Spleen (tissue), 11 donors: ENCODE measurements around the gene CCDC71L. TPM values are rescaled to one million over a fixed set of nuclear protein-coding genes. Genes with fewer than 3 reads are reported as not detected.

Experiments used
- DNase-seq: peaks from one replicate; pipeline ENCODE4 v3.0.0-alpha.2; 2020
- H3K27ac ChIP-seq, 8 donors: fragments of 200-600 bp; sonication (generic) in 7 of 8; 1 replicate in 4 of 8; 2 replicates in 4 of 8; pipeline versions ENCODE4 v1.5.0 to v1.8.0; 2016 to 2021; ENCODE audit warnings: inconsistent platforms in 4 of 8, mild to moderate bottlenecking in 4 of 8, moderate library complexity in 1 of 8
- H3K27me3 ChIP-seq, 7 donors: fragments of 200-600 bp; sonication (generic) in 6 of 7; replicated peaks in 1 of 7; 1 replicate in 4 of 7; 2 replicates in 3 of 7; pipeline versions ENCODE4 v1.5.0 to v1.8.0; 2016 to 2021; ENCODE audit warnings: inconsistent platforms in 3 of 7, mild to moderate bottlenecking in 1 of 7
- H3K36me3 ChIP-seq, 6 donors: fragments of 200-600 bp; sonication (generic) in 5 of 6; 1 replicate in 4 of 6; 2 replicates in 2 of 6; pipeline versions ENCODE4 v1.5.0 to v1.8.0; 2016 to 2021; ENCODE audit warnings: inconsistent platforms in 2 of 6
- H3K4me1 ChIP-seq, 6 donors: fragments of 200-600 bp; sonication (generic) in 5 of 6; 1 replicate in 3 of 6; 2 replicates in 3 of 6; pipeline versions ENCODE4 v1.5.0 to v1.8.0; 2016 to 2021; ENCODE audit warnings: inconsistent platforms in 3 of 6
- H3K4me3 ChIP-seq, 8 donors: fragments of 200-600 bp; sonication (generic) in 7 of 8; 1 replicate in 4 of 8; 2 replicates in 4 of 8; pipeline versions ENCODE4 v1.5.0 to v1.8.0; 2016 to 2021; ENCODE audit warnings: inconsistent platforms in 4 of 8, mild to moderate bottlenecking in 4 of 8, moderate library complexity in 2 of 8
- H3K9me3 ChIP-seq, 8 donors: fragments of 200-600 bp; sonication (generic) in 7 of 8; 1 replicate in 4 of 8; 2 replicates in 4 of 8; pipeline versions ENCODE4 v1.5.0 to v1.8.0; 2016 to 2021; ENCODE audit warnings: inconsistent platforms in 4 of 8
- POLR2A ChIP-seq, 3 donors: fragments of 450-650 bp; IDR thresholded peaks; one replicate each; pipeline ENCODE4 v1.5.1; 2017; ENCODE audit warnings: antibody characterized with exemption in 3 of 3, mild to moderate bottlenecking in 1 of 3
- POLR2AphosphoS5 ChIP-seq, 3 donors: sonication (generic); formaldehyde crosslinking; IDR thresholded peaks; one replicate each; pipeline ENCODE4 v1.5.1; 2017; ENCODE audit warnings: antibody characterized with exemption in 3 of 3
- WGBS, 5 donors: extraction: QIAGEN DNeasy Blood & Tissue Kit in 3 of 5; methylation state at CpG; one replicate each; pipeline versions ENCODE4 v1.1.5 to v1.1.7; 2013 to 2018; 5-methylcytosine and 5-hydroxymethylcytosine counted together
- intact Hi-C: fragments of 100-400 bp; cut with DNase I; formaldehyde crosslinking; loops from one replicate; pipeline ENCODE4 v1.15.0; 2023; ENCODE audit warnings: low total_unique reads
- polyA plus RNA-seq, 3 donors: library from polyadenylated mRNA; stranded (reverse); fragments of 200-250 nt; gene quantifications; one replicate each; pipeline ENCODE4 v1.2.1, GENCODE V29; 2013
- total RNA-seq, 7 donors: library from RNA; depleted of rRNA in 3 of 7; stranded (reverse); fragments of >200 nt in 3 of 7; fragmentation: NEBNext Ultra II Directional in 4 of 7; extraction: Animal tissue kit (Norgen Biotek cat#: 25700) in 4 of 7; gene quantifications; one replicate each; pipeline versions ENCODE4 v1.1.0 to v1.2.1, GENCODE V29; 2016 to 2021
- TF ChIP-seq, protein P1 (sequence below), 11 experiments: fragments of 200-600 bp in 7 of 11; fragments of 450-650 bp in 4 of 11; sonication (generic) in 4 of 11; IDR thresholded peaks in 8 of 11; conservative IDR thresholded peaks in 3 of 11; 1 replicate in 7 of 11; 2 replicates in 4 of 11; pipeline versions ENCODE4 v1.4.0 to v1.8.0; 2016 to 2021; ENCODE audit warnings: antibody characterized with exemption in 11 of 11, inconsistent platforms in 4 of 11, mild to moderate bottlenecking in 1 of 11
- donor health status: healthy with polysubstance abuse.
- donor health status: DM: no; HTN: no; CAD: no; lungs with moderate emphysema.
- donor health status: DM: no; HTN: no; CAD: no.
- donor health status: Bipolar disorder and iron deficiency.
- donor health status: healthy.
- donor health status: DM: no; HTN: no; CAD: no.
- donor health status: DM: yes; HTN: yes; CAD: no.

The CCDC71L gene
- total and polyA plus RNA-seq, 10 donors: 22.7 to 70.9 (median 36.4) TPM

GRCh38 chr7:106611911-106612310, 49.0 kb downstream of the CCDC71L start:
- intact Hi-C loops: no loop called here
- 74 to 89% (median 78%) methylated on average over 3 of the region's 3 CpGs for WGBS, 5 donors
- peaks cover 0 to 11% (median 4%) of the 10 kb centered on the region in 8 donors for H3K9me3 ChIP-seq
- no peaks in the 10 kb centered on the region for H3K27me3 ChIP-seq
- TF ChIP-seq, protein P1, sequence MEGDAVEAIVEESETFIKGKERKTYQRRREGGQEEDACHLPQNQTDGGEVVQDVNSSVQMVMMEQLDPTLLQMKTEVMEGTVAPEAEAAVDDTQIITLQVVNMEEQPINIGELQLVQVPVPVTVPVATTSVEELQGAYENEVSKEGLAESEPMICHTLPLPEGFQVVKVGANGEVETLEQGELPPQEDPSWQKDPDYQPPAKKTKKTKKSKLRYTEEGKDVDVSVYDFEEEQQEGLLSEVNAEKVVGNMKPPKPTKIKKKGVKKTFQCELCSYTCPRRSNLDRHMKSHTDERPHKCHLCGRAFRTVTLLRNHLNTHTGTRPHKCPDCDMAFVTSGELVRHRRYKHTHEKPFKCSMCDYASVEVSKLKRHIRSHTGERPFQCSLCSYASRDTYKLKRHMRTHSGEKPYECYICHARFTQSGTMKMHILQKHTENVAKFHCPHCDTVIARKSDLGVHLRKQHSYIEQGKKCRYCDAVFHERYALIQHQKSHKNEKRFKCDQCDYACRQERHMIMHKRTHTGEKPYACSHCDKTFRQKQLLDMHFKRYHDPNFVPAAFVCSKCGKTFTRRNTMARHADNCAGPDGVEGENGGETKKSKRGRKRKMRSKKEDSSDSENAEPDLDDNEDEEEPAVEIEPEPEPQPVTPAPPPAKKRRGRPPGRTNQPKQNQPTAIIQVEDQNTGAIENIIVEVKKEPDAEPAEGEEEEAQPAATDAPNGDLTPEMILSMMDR (IDR thresholded peaks at IDR 0.05 in 8 of 11, conservative IDR thresholded peaks at IDR 0.05 in 3 of 11): no peak
- TF ChIP-seq POLR2A (IDR thresholded peaks at IDR 0.05) (no peak), POLR2AphosphoS5 (IDR thresholded peaks at IDR 0.05) (no peak)
- no peak overlapping the region for H3K27ac ChIP-seq
- no peak overlapping the region for H3K4me3 ChIP-seq
- H3K36me3 ChIP-seq: no peaks in the 10 kb centered on the region
- no peaks in the 10 kb centered on the region for H3K4me1 ChIP-seq
- DNase-seq: no peak

- H3K4me3 ChIP-seq: no peak overlapping the region
- no peak for DNase-seq
- no peak overlapping the region for H3K27ac ChIP-seq
- no peaks in the 10 kb centered on the region for H3K36me3 ChIP-seq
- no peaks in the 10 kb centered on the region for H3K27me3 ChIP-seq
- WGBS, 5 donors: 71 to 89% (median 88%) methylated on average over 6 of the region's 6 CpGs
- H3K4me1 ChIP-seq: no peaks in the 10 kb centered on the region
- intact Hi-C loops: no loop called here
- peaks cover 0 to 11% (median 4%) of the 10 kb centered on the region in 8 donors for H3K9me3 ChIP-seq
- no peak for TF ChIP-seq POLR2AphosphoS5 (IDR thresholded peaks at IDR 0.05)
- TF ChIP-seq, protein P1 (IDR thresholded peaks at IDR 0.05 in 8 of 11, conservative IDR thresholded peaks at IDR 0.05 in 3 of 11): no peak
- TF ChIP-seq POLR2A (IDR thresholded peaks at IDR 0.05): no peak
These were observed 49.7 kb downstream of the CCDC71L start for GRCh38 chr7:106610996-106611886.

DNA sequence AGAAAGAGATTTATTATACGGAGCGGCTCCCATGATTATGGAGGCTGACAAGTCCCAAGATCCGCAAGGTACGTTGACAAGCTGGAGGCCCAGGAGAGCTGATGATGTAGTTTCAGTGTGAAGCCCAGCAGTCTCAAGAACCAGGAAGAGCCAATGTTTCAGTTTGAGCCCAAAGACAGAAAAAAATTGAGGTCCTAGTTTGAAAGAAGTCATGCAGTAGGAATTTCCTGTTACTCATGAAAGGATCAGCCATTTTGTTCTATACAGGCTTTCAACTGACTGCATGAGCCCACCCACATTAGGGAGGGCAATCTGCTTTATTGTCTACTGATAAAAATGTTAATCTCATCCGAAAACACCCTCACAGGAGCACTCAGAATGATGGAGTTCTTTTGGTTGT, 51.5 kb downstream of the CCDC71L start:
- WGBS, 5 donors: 88 to 97% (median 95%) methylated on average over 5 of the region's 5 CpGs
- intact Hi-C loops: no loop called here
- Histone ChIP-seq H3K4me1 (no peaks in the 10 kb centered on the region), H3K36me3 (no peaks in the 10 kb centered on the region), H3K27ac (no peak overlapping the region), H3K4me3 (no peak overlapping the region), H3K27me3 (no peaks in the 10 kb centered on the region), H3K9me3 (peaks cover 0 to 11% (median 4%) of the 10 kb centered on the region in 8 donors)
- TF ChIP-seq, protein P1 (IDR thresholded peaks at IDR 0.05 in 8 of 11, conservative IDR thresholded peaks at IDR 0.05 in 3 of 11): no peak
- TF ChIP-seq POLR2AphosphoS5 (IDR thresholded peaks at IDR 0.05) (no peak), POLR2A (IDR thresholded peaks at IDR 0.05) (no peak)
- DNase-seq: no peak

GRCh38 chr7:106608661-106609060, 52.3 kb downstream of the CCDC71L start:
- DNase-seq: no peak
- WGBS, 5 donors: 79 to 100% (median 90%) methylated on average over 1 of the region's 1 CpG
- intact Hi-C loops: no loop called here
- Histone ChIP-seq H3K27ac (no peak overlapping the region), H3K9me3 (peaks cover 0 to 11% (median 4%) of the 10 kb centered on the region in 8 donors), H3K4me3 (no peak overlapping the region), H3K36me3 (no peaks in the 10 kb centered on the region), H3K27me3 (no peaks in the 10 kb centered on the region), H3K4me1 (no peaks in the 10 kb centered on the region)
- TF ChIP-seq POLR2A (IDR thresholded peaks at IDR 0.05): no peak
- no peak for TF ChIP-seq POLR2AphosphoS5 (IDR thresholded peaks at IDR 0.05)
- TF ChIP-seq, protein P1 (IDR thresholded peaks at IDR 0.05 in 8 of 11, conservative IDR thresholded peaks at IDR 0.05 in 3 of 11): no peak
